Measurements from ENCODE around the gene IFIT1.
"Not testable (repeated sequence)": the region's sequence is repeated elsewhere in the genome, so short reads cannot be mapped to it uniquely, and the experiment has no call there.

Gene IFIT1

DNA sequence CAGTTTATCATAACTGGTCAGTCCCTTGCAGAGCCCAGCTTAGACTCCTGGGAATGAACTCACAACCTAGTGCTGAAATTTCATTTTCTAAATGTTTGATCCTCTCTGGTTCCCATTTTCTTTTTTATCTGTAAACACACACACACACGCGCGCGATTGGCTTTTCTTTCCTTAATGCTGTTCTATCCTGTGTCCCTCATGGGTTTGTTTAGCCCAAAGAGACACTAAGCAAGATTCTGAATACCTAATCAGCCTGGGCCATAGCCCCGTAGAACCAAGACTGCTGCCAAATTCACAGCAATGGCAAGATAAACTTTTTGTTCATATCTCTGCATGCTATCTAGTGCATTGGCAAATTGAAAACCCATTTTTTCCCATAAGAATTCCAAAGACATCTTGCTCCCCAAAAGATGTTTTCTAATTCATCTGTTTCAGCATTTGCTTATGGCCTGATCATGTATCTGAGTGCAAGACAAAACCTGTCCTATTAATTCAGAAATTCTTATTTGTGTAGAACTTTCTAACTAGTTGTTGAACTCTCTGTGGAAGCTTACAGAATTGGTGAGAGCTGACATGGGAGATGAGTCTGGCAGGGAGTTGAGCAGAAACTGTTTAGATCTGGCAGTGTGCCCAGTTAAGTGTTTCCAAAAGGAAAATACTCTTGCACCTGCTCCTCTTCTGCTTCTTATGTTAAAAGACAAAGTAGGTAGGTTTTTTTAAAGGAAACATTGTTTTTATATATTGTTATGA is 1.8 kb upstream of the IFIT1 start:
- TF ChIP-seq, protein P1, sequence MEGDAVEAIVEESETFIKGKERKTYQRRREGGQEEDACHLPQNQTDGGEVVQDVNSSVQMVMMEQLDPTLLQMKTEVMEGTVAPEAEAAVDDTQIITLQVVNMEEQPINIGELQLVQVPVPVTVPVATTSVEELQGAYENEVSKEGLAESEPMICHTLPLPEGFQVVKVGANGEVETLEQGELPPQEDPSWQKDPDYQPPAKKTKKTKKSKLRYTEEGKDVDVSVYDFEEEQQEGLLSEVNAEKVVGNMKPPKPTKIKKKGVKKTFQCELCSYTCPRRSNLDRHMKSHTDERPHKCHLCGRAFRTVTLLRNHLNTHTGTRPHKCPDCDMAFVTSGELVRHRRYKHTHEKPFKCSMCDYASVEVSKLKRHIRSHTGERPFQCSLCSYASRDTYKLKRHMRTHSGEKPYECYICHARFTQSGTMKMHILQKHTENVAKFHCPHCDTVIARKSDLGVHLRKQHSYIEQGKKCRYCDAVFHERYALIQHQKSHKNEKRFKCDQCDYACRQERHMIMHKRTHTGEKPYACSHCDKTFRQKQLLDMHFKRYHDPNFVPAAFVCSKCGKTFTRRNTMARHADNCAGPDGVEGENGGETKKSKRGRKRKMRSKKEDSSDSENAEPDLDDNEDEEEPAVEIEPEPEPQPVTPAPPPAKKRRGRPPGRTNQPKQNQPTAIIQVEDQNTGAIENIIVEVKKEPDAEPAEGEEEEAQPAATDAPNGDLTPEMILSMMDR (IDR thresholded peaks at IDR 0.05; ENCODE audit: extremely low read depth, missing control alignments): no peak
- DNase-seq (ENCODE audit: low spot score): no peak

- not testable (repeated sequence) for DNase-seq (ENCODE audit: low spot score)
Measured at GRCh38 chr10:89391226-89391576, 1.2 kb upstream of the IFIT1 start.

- DNase-seq (ENCODE audit: low spot score): no peak
- TF ChIP-seq, protein P1 (IDR thresholded peaks at IDR 0.05; ENCODE audit: extremely low read depth, missing control alignments): no peak
Measured at GRCh38 chr10:89392974-89393373, 551 bp downstream of the IFIT1 start.

- TF ChIP-seq, protein P1 (IDR thresholded peaks at IDR 0.05; ENCODE audit: extremely low read depth, missing control alignments): no peak
- no peak for DNase-seq (ENCODE audit: low spot score)
Measured at GRCh38 chr10:89393898-89394297, 1.5 kb downstream of the IFIT1 start.

DNA sequence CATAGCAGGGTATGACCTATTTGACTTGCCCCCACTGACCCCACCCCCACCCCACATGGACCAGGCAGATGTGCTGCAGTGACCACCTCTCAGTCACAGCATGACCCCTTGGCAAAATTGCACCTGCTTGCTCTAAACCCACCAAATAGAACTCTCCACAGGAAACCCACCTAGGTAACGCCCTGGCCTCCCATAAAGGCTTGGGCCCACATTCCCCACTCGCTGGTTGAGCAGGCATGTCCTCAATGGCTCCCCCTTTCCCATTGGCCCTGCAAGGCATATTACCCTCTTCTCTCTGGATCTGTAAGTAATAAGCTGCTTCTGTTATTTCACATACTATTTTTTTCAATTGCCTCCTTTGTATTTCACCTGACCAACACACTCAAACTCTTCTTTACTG is 2.7 kb downstream of the IFIT1 start:
- TF ChIP-seq, protein P1 (IDR thresholded peaks at IDR 0.05; ENCODE audit: extremely low read depth, missing control alignments): no peak
- no peak for DNase-seq (ENCODE audit: low spot score)

- no peak for DNase-seq (ENCODE audit: low spot score)
- TF ChIP-seq, protein P1 (IDR thresholded peaks at IDR 0.05; ENCODE audit: extremely low read depth, missing control alignments): no peak
Measured at GRCh38 chr10:89398003-89398749, 5.8 kb downstream of the IFIT1 start.

GRCh38 chr10:89399956-89400355 is 7.5 kb downstream of the IFIT1 start:
- no peak for DNase-seq (ENCODE audit: low spot score)
- TF ChIP-seq, protein P1 (IDR thresholded peaks at IDR 0.05; ENCODE audit: extremely low read depth, missing control alignments): no peak
